Dedifferentiated amniotic fluid mesenchymal stem cell (primary cell): Measurements from ENCODE around the gene GLYATL1B.
"Not testable (repeated sequence)": the region's sequence is repeated elsewhere in the genome, so short reads cannot be mapped to it uniquely, and the experiment has no call there.

Experiments
- DNase-seq: peaks from one replicate; pipeline ENCODE4 v3.0.0-alpha.2; 2016; ENCODE audit errors: extremely low spot score

The GLYATL1B gene

DNA sequence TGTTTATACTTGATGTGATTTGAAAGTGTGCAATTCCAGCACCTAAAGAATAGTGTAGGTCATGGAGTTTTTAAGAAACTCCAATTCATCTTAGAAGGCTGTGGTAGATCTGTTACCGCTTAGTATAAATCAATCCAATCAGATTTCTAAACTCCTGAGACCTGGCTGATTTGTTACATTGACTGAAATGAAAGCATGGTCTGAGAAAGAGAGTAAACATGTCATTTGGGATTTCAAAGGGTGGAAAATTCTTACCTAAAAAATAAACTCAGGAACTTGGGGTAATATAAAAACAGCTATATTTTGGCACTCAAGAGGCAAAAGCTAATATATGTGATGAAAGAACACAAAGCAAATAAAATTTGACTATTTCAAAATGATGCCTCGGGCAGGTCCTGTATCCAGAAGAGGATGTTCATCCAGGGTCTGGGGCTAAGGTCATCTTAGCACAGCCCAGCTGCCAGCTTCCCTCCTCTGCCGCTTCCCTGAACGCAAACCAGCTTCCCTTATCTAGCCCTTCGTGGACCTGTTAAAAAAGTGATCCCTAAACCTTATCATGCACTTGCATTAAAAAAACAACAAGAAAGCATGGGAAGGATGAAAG, 10.0 kb downstream of the GLYATL1B start:
- not testable (repeated sequence) for DNase-seq

DNA sequence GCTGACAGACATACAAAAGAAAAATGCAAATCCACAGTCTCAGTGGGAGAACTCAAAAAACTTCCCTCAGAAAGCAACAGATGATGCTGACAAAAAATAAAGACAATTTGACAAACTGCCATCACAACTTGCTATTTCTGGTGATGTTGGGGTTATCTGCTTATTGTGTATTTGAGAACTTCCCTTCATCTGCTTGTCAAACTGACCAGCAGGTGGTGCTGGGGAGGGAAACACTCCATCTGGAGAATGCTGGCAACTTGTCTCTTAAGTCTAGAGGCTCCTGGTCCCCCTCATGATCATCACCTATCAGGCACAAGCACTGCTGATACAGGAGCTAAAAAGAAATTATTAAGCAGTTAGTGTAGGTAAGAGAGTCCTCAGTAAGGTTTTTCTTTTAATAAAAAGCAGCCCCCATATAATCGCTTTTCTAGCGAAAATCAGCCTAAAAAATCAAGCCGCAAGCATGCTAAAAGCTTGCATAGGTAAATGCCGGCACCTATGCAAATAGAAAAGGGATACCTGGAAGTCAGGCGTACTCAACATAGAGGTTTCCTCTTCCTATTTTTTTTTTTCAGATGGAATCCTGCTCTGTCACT, 11.1 kb downstream of the GLYATL1B start:
- DNase-seq = peak; percentile 25

DNA sequence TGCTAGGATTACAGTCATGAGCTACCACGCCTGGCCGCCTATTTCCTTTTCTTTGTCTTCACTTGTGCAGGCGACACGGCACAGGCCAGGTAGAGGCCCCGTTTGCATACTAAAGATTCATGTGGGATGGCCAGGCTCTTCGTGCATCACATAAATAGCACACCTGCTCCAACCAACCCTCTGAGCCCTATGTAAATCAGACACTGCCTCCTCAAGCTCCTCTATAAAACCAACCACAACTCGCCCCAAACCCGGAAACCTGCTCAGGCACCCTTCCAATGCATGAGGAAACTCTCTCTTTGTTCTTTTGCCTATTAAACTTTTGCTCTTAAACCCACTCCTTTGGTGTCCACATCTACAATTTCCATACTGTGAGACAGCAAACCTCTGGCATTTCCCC, 11.8 kb downstream of the GLYATL1B start:
- not testable (repeated sequence) for DNase-seq

DNA sequence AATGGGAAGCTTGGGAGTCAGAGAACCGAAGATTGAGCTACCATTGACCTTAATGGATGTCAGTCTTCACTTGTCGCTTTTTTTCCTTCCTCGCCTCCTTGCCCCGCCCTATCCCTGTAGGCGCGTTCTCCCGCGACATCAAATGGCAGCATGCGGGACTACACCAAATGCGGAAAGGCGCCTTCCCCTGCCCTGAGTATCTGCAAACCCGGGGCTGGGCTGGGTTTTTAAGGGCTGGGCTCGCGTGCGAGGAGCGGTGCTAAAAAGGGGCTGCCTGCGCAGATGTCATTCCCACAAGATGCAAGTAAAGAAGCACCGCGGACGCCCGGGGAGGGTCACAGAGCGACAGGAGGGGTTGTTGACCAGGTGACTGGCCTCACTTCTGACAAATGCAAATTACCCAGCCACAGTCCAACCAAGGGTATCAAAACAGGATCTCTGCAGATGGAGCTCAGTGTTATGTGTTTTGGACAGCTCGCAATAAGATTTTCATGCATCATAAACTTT, 16.2 kb downstream of the GLYATL1B start:
- no peak for DNase-seq

DNA sequence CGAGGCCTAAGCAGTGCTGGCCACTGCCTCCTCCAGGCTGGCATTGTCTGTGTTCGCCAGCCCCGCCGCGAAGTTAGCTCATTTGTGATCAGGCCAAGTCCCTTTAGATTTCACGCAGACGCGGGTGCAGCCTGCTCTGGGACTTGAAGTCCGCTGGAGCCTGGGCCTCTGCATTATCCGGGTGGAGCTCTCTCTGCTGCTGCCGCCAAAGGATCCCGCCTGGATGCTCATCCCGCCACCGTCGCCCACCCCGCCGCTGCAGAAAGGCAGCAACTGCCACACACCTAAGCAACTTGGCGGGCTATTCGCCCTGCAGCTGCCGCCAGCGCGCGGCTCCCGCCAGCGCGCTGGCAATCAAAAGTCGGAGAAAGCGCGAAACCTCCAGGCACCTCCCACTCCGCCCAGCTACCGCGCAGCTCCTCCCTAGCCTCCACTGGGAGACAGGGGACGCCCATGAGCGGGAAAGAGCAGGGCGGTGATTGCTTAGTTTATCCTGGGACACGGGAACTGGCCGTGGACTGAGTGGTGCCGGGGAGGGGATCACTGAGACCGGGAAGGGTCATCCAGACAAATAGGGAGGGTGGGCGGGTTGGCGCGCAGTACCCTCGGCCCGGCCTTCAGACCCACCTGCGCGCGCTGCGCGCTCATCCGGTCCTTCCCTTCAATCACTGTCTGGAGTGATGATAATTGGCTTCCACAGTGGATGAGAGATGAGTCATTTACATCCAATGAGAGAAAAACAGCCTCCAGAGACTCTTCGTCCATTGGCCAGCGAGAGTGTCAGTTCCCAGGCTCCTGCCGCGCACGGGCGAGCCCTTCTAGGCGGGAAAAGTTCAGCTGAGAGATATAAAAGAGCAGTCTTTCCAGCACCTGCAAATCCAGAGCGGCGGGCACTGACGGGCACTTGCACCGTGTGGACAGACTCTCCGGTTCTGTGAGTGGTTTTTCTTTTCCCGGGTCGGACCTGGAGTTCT, 20.5 kb downstream of the GLYATL1B start, which contains the start of gene FAM111B:
Gene FAM111B, plus strand, starts transcription at position 875 of the 974 bp plus-strand sequence. CDS start 2,389 bp downstream, outside the sequence.
- DNase-seq = peak; percentile 64

DNA sequence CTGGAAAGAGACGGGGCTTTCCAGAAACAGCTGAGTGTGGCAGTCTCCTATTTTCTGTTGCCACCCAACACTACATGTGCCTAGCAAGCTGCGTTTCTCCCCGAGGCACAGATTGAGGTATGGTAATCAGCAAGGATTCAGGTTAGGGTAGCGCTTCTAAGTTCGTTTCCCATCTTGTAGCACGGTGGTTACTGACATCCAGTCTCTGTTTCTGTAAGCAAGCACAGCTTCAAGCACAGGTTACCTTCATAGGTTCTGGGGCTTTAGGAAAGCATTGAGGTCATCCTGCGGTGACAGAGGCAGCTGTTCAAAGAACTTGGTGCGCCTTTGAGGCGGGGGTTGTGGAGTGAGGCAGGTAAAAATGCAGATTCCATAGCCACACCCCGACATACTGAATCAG, 21.6 kb downstream of the GLYATL1B start:
- DNase-seq = not testable (repeated sequence)

DNA sequence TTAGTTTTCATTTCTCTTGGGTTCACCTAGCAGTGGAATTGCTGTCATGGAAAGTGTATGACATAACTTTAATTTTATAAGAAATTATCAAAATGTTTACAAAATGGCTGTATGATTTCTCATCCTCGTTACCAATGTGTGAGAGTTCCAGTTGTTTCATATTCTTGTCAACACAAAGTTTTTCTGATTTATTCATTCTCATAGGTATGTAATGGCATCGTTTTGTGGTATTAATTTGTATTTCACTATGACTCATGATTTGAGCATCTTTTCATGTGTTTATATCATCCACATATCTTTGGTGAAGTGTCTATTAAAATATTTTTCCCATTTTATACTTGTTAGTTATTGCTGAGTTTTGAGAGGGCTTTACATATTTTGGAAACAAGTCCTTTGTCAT, 26.4 kb downstream of the GLYATL1B start:
- no peak for DNase-seq

DNA sequence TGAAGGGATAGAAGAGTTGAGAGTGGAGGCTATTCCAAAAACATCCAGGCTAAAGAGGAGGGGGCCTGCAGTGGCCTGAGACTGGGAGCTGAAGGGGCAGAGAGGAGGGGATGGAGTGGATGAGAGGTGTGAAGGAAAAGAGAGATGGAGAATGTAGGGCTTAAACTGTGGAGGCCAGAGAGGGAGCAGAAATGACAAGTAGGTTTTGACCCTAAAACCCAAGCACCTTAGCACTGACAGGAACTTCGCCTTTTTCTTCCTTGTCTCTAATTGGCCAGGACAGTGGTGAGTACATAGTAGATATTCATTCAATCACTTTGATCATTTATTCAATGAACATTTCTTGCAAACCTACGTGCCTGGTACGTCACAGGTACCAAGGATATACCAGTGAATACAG, 28.2 kb downstream of the GLYATL1B start:
- no peak for DNase-seq

DNA sequence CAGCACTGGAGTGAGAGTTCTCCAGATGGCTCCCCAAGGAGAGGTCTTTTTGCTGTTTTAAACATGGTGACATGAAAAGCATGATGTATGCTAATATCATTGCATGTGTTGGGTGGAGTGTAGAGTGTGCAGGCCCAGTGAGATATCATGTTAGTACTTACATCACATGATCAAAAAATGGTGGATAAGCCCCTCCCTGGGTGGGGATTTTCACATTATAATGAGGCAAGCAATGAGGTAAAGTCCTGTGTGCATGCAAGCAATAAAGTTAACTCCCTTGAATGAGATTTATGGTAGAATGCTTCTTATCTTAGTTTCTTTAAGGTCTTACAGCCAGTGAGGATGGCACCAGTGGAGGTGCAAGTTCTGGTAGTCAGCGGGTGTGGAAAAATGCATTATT, 29.4 kb downstream of the GLYATL1B start:
- no peak for DNase-seq

DNA sequence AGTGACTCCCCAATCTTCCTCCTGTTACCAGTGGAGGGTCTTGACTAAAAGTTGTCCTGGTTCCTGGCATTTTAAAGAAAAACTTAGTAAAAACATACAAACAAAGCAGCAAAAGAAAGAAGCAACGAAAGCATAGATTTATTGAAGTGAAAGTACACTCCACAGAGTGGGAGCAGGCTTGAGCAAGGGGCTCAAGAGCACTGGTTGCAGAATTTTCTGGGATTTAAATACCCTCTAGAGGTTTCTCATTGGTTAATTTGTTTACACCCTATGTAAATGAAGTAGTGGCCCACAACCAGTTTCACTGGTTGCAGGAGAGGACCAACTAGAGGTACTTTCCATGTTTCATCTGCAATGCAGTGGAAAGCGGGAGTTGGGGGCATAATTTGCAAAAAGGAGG, 31.7 kb downstream of the GLYATL1B start:
- DNase-seq = no peak

DNA sequence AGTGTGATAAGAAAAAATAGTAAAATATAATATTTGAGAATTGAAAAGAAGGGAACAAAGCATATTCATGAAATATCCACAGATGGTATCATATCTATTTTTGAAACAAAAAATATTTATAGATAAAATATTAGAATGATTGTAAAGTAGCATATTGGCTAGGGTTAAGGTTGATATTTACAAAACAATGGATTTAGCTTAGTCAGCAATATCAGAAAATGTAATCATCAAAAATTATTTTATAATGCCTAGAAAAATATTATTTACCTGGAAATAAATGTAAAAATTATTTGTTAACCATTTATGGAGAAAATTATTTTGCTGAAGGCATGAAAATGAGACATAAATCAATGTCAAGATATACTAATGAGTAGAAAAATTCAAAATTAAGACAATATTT, 33.7 kb downstream of the GLYATL1B start:
- no peak for DNase-seq

DNA sequence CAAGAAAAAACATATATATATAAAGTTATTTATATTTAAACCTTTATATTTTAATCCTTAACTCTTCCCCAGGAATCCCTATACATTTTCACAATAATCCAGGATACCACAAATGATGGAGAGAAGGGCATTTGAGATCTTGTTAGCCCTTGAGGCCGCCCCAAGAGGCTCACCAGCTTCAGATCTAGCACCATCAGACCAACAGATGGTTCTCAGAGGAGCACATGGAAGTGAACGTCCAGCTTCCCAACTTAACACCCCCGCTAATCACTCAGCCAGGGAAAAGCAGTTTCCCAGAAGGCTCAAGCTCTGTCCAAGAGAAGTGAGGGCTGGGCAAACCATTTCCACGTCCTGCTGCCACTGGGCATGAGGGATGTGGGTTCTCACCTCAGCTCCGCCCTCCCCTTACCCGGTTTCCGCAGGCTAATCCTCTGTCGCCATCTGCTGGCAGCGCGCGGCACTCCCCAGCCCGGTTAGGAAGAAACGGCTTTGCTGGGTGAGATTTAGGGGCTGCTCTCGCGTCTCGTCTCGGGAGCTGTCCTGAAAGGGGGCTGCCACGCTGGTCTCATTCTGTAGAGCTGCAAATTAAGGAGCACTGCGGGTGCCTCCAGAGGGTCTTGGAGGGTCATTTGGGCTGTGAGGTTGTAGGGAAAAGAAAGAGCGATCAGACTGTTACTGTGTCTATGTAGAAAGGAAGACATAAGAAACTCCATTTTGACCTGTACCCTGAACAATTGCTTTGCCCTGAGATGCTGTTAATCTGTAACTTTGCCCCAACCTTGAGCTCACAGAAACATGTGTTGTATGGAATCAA, 49.7 kb downstream of the GLYATL1B start:
- DNase-seq = peak; percentile 73

DNA sequence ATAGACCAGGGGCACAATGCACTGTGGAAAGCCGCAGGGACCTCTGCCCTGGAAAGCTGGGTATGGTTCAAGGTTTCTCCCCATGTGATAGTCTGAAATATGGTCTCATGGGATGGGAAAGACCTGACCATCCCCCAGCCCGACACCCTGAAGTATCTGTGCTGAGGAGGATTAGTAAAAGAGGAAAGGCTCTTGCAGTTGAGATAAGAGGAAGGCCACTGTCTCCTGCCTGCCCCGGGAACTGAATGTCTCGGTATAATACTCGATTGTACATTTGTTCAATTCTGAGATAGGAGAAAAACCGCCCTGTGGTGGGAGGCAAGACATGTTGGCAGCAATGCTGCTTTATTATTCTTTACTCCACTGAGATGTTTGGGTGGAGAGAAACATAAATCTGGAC, 50.4 kb downstream of the GLYATL1B start:
- not testable (repeated sequence) for DNase-seq

DNA sequence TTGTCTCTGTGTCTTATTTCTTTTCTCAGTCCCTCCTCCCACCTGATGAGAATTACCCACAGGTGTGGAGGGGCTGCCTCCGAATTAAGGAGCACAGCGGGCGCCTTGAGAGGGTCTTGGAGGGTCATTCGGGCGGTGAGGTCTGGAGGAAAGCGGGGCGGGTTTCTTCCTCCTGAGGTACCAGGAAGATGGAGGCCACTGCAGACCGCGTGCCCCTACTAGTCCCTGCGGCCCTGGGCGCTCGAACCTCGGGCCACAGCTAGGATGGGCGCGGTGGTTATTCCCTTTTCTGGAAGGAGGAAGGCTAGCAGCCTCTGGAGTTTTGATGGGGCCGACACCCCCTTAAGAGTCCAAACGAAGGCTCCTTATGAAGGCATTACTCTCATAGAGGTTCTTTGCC, 51.1 kb downstream of the GLYATL1B start:
- no peak for DNase-seq

DNA sequence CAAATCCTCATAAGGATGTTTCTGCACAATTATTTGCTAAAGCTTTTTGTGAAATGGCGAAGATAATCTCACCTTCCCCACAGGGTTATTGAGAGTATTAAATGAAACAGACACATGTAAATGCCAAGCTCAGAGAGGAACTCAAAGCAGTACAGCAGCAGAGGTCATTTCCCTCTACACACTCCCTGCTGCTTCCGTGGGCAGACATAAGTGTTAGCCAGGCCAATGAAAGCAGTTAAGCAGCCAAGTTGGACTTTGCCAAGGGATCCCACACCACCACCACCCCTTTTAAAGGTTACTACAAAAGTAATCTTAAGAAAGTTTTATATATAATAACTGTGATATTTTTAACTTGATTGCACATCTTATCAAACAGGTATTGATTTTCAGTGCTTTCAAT, 52.5 kb downstream of the GLYATL1B start:
- no peak for DNase-seq

DNA sequence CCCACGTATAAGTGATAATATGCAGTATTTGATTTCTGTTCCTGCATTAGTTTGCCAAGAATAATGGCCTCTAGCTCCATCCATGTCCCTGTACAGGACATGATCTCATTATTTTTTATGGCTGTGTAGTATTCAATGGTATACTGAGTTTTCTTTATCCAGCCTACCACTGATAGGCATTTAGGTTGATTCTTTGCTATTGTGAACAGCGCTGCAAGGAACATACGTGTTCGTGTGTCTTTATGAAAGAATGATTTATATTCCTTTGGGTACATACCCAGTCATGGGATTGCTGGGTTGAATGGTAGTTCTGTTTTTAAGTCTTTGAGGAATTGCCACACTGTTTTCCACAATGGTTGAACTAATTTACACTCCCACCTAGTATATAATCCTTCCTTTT, 55.1 kb downstream of the GLYATL1B start:
- no peak for DNase-seq

DNA sequence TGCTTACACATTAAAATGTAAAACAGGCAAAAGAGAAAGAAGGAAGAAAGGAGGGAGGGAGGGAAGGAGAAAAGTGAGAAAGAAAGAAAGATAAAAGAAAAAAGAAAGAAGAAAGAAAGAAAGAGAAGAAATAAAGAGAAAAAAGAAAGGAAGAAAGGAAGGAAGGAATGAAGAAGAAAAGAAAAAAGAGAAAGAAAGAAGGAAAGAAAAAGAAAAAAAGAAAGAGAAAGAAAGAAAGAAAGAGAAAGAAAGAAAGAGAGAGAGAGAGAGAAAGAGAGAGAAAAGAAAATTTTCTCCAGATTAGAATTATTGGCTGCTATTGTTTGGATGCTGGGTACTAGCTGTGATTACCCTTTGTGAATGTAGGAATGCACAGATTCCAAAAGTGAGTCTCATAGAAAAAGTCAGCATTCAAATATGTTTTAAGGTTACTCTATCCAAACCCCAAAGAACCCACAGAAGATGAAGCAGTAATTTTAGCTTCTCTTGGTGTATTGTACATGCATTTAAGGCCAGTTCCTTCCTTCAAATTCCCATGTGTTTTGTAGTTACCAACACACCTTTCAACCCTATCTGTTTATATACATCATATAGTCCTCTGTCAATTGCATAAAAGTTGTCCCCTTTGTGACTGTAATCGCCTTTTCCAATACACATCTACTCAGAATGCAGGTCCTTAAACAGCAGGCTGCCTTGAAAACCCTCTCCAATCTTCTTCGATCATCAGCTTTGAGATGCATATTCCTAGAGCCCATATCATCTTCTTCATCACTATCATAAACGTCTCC, 55.8 kb downstream of the GLYATL1B start:
- DNase-seq = peak; percentile 52

DNA sequence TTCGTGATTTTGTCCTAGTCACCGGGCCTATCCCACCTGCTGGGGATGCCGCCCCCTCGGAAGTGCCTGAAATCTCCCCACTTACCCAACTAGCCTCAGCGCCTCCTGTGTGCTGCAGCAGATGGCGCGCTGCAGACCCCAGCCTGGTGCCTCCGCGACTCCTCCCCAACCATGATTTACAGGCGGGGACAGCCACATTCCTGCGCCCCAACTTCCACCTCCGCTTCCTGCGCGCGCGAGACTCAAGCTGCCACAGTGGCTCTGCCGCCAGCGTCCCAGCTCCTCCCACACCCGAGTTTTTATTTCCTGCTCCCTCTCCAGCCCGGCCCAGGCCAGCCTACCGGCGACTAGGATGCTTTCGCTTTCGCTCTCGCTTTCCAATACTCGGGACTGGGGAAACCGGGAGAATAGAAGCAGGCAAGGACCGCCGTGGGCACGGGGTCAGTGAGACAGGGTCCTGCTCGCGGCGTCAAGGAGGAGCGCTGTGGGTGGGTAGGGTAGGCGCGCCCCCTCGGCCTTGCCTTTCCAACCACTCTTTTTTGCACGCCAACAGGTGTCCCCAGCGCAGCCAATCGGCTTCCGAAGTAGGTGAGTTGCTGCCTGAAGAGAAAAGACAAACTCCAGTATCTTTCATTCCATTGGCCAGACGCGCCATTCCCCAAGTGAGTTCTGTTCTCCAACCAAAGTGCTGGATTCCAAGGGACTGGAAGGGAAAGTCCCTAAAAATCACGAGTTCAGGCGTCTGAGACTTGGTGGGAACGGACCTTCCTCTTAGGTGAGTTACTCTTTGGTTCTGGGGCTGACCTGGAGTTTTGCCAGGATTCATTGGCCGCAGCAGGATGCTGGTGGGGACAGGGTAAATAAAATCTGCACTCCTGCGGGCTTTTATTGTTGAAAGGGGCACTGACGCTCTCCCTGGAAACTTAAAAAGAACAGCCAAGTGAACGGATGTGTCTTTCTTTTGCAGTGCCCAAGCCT, 56.7 kb downstream of the GLYATL1B start, which contains the start of gene FAM111A:
Gene FAM111A, plus strand, starts transcription at position 327 of the 978 bp plus-strand sequence. CDS start 6,017 bp downstream, outside the sequence.
- DNase-seq = peak; percentile 88

DNA sequence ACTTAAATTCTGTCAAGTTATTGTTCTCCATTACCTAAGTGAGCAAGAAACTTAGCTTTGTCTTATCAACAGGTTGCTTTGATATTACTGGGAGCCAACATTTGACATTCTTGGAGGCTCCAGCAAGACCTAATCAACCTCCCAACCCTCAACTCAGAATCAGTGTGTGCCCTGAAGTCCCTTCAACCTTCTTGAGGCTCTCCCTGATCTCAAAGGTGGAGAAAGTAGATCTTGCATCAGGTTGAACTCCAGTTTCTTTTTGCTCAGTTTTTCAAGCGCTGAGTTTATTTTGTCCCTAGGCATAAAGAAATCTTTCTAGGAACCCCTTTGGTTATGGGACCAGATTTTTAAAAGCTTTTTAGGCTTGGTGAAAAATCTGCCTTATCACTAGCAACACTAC, 58.0 kb downstream of the GLYATL1B start:
- no peak for DNase-seq
